Measurements from ENCODE around the gene MCAM. TPM values are rescaled to one million over a fixed set of nuclear protein-coding genes. Genes with fewer than 3 reads are reported as not detected.
A peak's percentile ranks its signal among the peaks of the same experiment; 100 is the strongest.

Gene MCAM
- total RNA-seq, 1 experiment from 2014 or later = 124 TPM

DNA sequence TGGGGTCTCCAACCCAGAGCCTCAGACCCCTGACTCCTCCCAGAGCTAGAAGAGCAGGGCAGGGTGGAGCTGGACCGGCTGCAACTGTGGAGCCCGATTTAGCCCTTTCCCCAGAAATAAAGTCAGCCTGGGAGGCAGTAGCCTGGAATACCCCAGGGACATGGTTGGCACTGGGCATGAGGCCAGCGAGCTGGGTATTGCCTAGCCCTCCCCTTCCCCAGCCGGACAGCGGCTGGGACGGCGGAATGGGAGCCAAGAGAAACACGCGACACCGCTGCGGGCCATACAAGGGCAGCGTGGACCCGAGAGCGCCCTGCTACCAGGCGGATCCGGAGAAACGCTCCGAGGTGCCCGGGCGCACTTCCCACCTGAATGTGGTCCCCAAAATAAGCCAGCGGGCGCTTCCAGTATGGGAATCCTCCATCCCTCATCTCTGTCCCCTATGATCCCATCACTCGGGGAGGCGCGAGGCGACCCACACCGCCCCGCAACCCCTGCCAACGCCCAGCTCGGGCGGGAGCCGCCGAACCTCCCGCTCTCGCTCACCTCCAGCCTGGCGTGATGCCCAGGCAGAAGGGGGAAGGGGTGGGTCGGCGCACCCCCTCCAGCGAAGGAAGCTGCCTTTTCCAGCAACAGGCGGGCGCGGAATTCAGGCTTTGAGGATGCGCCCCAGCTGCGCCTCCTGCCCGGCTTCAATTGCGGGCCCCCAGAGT lies 758 bp downstream of the MCAM start:
- H3K4me2 ChIP-seq (ENCODE audit: low read length) = peak overlapping the region; percentile 94
- no peaks in the 10 kb centered on the region for H3K27me3 ChIP-seq (ENCODE audit: low read length)
- TSS peak; percentile 90 for BruUV-seq (replicated peaks)
- no peaks in the 10 kb centered on the region for H3K9me3 ChIP-seq (ENCODE audit: low read length)
- intact Hi-C loops (cut with micrococcal nuclease) = no loop called here
- peaks cover 38% of the 10 kb centered on the region for H3K4me1 ChIP-seq (ENCODE audit: insufficient read depth, low read length)
- peak overlapping the region; percentile 63 for H3K9ac ChIP-seq (ENCODE audit: low read length)
- H2AFZ ChIP-seq (ENCODE audit: low read length) = peak overlapping the region; percentile 71
- ChIA-PET CTCF (interaction anchor here (1.3 kb wide), 1 partner anchor 22 kb away, joined by 6 read pairs; no protein-coding TSS in a partner anchor), POLR2A (ENCODE audit: unreplicated experiment) (interaction anchor here (0.7 kb wide), 1 partner anchor 143 kb away, joined by 3 read pairs; no protein-coding TSS in a partner anchor)
- DNase-seq = peak; percentile 67
- H3K9me2 ChIP-seq (replicated peaks; ENCODE audit: low read length) = no peaks in the 10 kb centered on the region
- H3K4me3 ChIP-seq (ENCODE audit: low read length) = peak overlapping the region; percentile 92
- peak; percentile 9 for ATAC-seq
- peaks cover 27% of the 10 kb centered on the region for H3K36me3 ChIP-seq (ENCODE audit: low read depth, low read length)
- H3K79me2 ChIP-seq (ENCODE audit: low read length) = peaks cover 29% of the 10 kb centered on the region
- H4K20me1 ChIP-seq (ENCODE audit: low read length) = 0 out of 2 replicates have a peak, but pooled peaks cover 5% of the 10 kb centered on the region
- no peaks in the 10 kb centered on the region for H3F3A ChIP-seq (ENCODE audit: low read length, unreplicated experiment)
- TF ChIP-seq, protein P1, sequence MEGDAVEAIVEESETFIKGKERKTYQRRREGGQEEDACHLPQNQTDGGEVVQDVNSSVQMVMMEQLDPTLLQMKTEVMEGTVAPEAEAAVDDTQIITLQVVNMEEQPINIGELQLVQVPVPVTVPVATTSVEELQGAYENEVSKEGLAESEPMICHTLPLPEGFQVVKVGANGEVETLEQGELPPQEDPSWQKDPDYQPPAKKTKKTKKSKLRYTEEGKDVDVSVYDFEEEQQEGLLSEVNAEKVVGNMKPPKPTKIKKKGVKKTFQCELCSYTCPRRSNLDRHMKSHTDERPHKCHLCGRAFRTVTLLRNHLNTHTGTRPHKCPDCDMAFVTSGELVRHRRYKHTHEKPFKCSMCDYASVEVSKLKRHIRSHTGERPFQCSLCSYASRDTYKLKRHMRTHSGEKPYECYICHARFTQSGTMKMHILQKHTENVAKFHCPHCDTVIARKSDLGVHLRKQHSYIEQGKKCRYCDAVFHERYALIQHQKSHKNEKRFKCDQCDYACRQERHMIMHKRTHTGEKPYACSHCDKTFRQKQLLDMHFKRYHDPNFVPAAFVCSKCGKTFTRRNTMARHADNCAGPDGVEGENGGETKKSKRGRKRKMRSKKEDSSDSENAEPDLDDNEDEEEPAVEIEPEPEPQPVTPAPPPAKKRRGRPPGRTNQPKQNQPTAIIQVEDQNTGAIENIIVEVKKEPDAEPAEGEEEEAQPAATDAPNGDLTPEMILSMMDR (conservative IDR thresholded peaks at IDR 0.05; ENCODE audit: low read depth, low read length) = no peak
- TF ChIP-seq EZH2 (IDR thresholded peaks at IDR 0.05; ENCODE audit: low read length, unreplicated experiment) (no peak), EZH2phosphoT487 (IDR thresholded peaks at IDR 0.05; ENCODE audit: borderline replicate concordance, low read length) (no peak)
- peak overlapping the region; percentile 53 for H3K27ac ChIP-seq (ENCODE audit: low read length)

DNA sequence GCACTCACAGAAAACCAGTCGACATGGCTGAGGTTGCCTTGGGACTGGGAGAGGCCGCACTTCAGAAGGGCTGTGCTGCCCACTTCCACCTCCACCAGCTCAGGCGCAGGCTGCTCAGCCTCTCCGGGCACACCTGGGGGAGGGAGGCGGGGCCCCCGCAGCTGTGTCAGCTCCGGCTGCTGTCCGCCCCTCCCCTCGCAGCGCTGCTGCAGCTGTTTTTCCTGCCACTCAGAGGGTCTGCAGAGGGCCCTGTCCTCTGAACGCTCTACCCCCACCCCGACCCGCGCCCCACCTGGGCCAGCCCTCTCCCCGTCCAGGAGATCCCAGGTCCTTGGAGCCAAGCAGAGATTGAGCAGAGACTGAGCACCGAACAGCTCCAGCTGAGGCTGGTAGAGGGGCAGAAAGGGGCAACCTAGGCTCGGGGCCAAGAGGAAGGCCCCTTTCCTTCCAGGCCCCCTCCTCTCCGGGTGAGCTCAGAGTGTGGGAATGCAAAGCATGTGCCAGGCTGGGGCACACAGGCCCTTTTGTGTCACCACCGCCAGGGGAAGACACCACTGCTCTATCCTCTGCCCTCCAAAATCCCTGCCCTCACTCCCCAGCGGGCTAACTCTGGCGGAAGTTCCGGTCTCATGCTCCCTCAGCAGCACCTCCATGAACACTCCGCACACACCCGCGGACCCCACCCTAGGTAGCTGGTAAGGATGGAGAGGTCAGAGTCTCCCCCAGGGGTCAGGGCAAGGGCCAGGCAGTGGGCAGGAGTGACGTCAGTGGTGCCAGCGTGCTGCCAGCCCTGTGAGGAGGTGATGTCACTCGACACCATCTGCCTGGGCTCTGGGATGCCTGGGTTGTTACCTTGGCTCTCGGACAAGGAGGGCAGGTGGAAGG lies 1.6 kb downstream of the MCAM start:
- 0 out of 2 replicates have a peak, but pooled peaks cover 5% of the 10 kb centered on the region for H4K20me1 ChIP-seq (ENCODE audit: low read length)
- H3K4me3 ChIP-seq (ENCODE audit: low read length) = peak overlapping the region; percentile 92
- H3K27ac ChIP-seq (ENCODE audit: low read length) = peak overlapping the region; percentile 53
- H3K9ac ChIP-seq (ENCODE audit: low read length) = peak overlapping the region; percentile 63
- no peaks in the 10 kb centered on the region for H3K9me3 ChIP-seq (ENCODE audit: low read length)
- CTCF ChIA-PET = interaction anchor here (0.6 to 1.3 kb wide), 4 partner anchors 23 to 257 kb away, joined by 3 to 6 read pairs (median 3); partner anchors contain the start of genes CBL and NLRX1
- intact Hi-C loops (cut with micrococcal nuclease) = no loop called here
- H3K9me2 ChIP-seq (replicated peaks; ENCODE audit: low read length) = no peaks in the 10 kb centered on the region
- H3F3A ChIP-seq (ENCODE audit: low read length, unreplicated experiment) = no peaks in the 10 kb centered on the region
- H2AFZ ChIP-seq (ENCODE audit: low read length) = peak overlapping the region; percentile 71
- H3K4me2 ChIP-seq (ENCODE audit: low read length) = peak overlapping the region; percentile 94
- TF ChIP-seq EZH2 (IDR thresholded peaks at IDR 0.05; ENCODE audit: low read length, unreplicated experiment) = no peak
- TF ChIP-seq, protein P1 (conservative IDR thresholded peaks at IDR 0.05; ENCODE audit: low read depth, low read length) = peak; percentile 44
- BruUV-seq (replicated peaks) = no TSS peak
- peak; percentile 67 for ATAC-seq
- peak; percentile 84 for DNase-seq
- peaks cover 36% of the 10 kb centered on the region for H3K4me1 ChIP-seq (ENCODE audit: insufficient read depth, low read length)
- peaks cover 33% of the 10 kb centered on the region for H3K36me3 ChIP-seq (ENCODE audit: low read depth, low read length)
- H3K79me2 ChIP-seq (ENCODE audit: low read length) = peaks cover 29% of the 10 kb centered on the region
- POLR2A ChIA-PET (ENCODE audit: unreplicated experiment) = interaction anchor here (0.5 kb wide), 1 partner anchor 959 kb away, joined by 3 read pairs; no protein-coding TSS in a partner anchor
- H3K27me3 ChIP-seq (ENCODE audit: low read length) = no peaks in the 10 kb centered on the region
